Mucosa of rectum (tissue), 2 donors: ENCODE data around the gene IGSF21.

Experiments
- H3K27ac ChIP-seq, 2 donors: one replicate each; pipeline ENCODE4 v1.7.0; 2013; ENCODE audit warnings: inconsistent platforms in 2 of 2, low read depth in 2 of 2, low read length in 2 of 2
- H3K27me3 ChIP-seq, 2 donors: one replicate each; pipeline ENCODE4 v1.7.0; 2013; ENCODE audit warnings: low read length in 2 of 2; ENCODE audit not compliant: control insufficient read depth in 2 of 2, insufficient read depth in 2 of 2
- H3K36me3 ChIP-seq, 2 donors: one replicate each; pipeline ENCODE4 v1.7.0; 2013; ENCODE audit warnings: low read length in 2 of 2; ENCODE audit not compliant: control insufficient read depth in 2 of 2, insufficient read depth in 2 of 2
- H3K4me1 ChIP-seq, 2 donors: one replicate each; pipeline ENCODE4 v1.7.0; 2013; ENCODE audit warnings: low read length in 2 of 2, mild to moderate bottlenecking in 1 of 2; ENCODE audit not compliant: control insufficient read depth in 2 of 2, insufficient read depth in 2 of 2
- H3K4me3 ChIP-seq, 2 donors: one replicate each; pipeline ENCODE4 v1.7.0; 2013; ENCODE audit warnings: low read length in 2 of 2
- H3K9ac ChIP-seq, 2 donors: one replicate each; pipeline ENCODE4 v1.7.0; 2013; ENCODE audit warnings: low read length in 2 of 2, low read depth in 1 of 2, mild to moderate bottlenecking in 1 of 2
- H3K9me3 ChIP-seq, 2 donors: one replicate each; pipeline ENCODE4 v1.7.0; 2013; ENCODE audit warnings: low read length in 2 of 2; ENCODE audit not compliant: control insufficient read depth in 2 of 2
- donor health status: healthy.
- donor health status: Normal muscosa, but diverticular disease.

Gene IGSF21

GRCh38 chr1:18232052-18232451 lies 124.5 kb downstream of the IGSF21 start:
- H3K27me3 ChIP-seq: peaks cover 2 to 9% of the 10 kb centered on the region in 2 donors
- no peaks in the 10 kb centered on the region for H3K36me3 ChIP-seq
- no peak overlapping the region for H3K4me3 ChIP-seq
- no peak overlapping the region for H3K27ac ChIP-seq
- no peaks in the 10 kb centered on the region for H3K4me1 ChIP-seq
- H3K9me3 ChIP-seq: peaks cover 5 to 11% of the 10 kb centered on the region in 2 donors
- no peak overlapping the region for H3K9ac ChIP-seq

GRCh38 chr1:18233176-18233864 lies 125.7 kb downstream of the IGSF21 start:
- Histone ChIP-seq H3K9me3 (peaks cover 5 to 11% of the 10 kb centered on the region in 2 donors), H3K36me3 (no peaks in the 10 kb centered on the region), H3K27ac (no peak overlapping the region), H3K4me3 (no peak overlapping the region), H3K27me3 (peaks cover 0 to 5% of the 10 kb centered on the region in 2 donors), H3K4me1 (no peaks in the 10 kb centered on the region), H3K9ac (no peak overlapping the region)

GRCh38 chr1:18234790-18235242 lies 127.2 kb downstream of the IGSF21 start:
- H3K36me3 ChIP-seq: no peaks in the 10 kb centered on the region
- no peak overlapping the region for H3K4me3 ChIP-seq
- H3K9ac ChIP-seq: no peak overlapping the region
- H3K9me3 ChIP-seq: peaks cover 5 to 11% of the 10 kb centered on the region in 2 donors
- peaks cover 0 to 5% of the 10 kb centered on the region in 2 donors for H3K27me3 ChIP-seq
- H3K4me1 ChIP-seq: no peaks in the 10 kb centered on the region
- no peak overlapping the region for H3K27ac ChIP-seq

GRCh38 chr1:18237371-18237770 lies 129.8 kb downstream of the IGSF21 start:
- Histone ChIP-seq H3K4me1 (peaks cover 13 to 18% of the 10 kb centered on the region in 2 donors), H3K9ac (no peak overlapping the region), H3K27me3 (no peaks in the 10 kb centered on the region), H3K36me3 (no peaks in the 10 kb centered on the region), H3K4me3 (no peak overlapping the region), H3K9me3 (peaks cover 2 to 3% of the 10 kb centered on the region in 2 donors), H3K27ac (no peak overlapping the region)

- peaks cover 13 to 18% of the 10 kb centered on the region in 2 donors for H3K4me1 ChIP-seq
- no peak overlapping the region for H3K9ac ChIP-seq
- no peaks in the 10 kb centered on the region for H3K36me3 ChIP-seq
- no peak overlapping the region for H3K4me3 ChIP-seq
- H3K27ac ChIP-seq: no peak overlapping the region
- H3K27me3 ChIP-seq: no peaks in the 10 kb centered on the region
- H3K9me3 ChIP-seq: no peaks in the 10 kb centered on the region
These were observed 130.6 kb downstream of the IGSF21 start for GRCh38 chr1:18238190-18238589.

GRCh38 chr1:18239671-18240070 lies 132.1 kb downstream of the IGSF21 start:
- H3K27me3 ChIP-seq: no peaks in the 10 kb centered on the region
- H3K36me3 ChIP-seq: no peaks in the 10 kb centered on the region
- H3K9ac ChIP-seq: no peak overlapping the region
- H3K4me1 ChIP-seq: peaks cover 13 to 18% of the 10 kb centered on the region in 2 donors
- H3K9me3 ChIP-seq: no peaks in the 10 kb centered on the region
- H3K4me3 ChIP-seq: no peak overlapping the region
- no peak overlapping the region for H3K27ac ChIP-seq

GRCh38 chr1:18240906-18241305 lies 133.3 kb downstream of the IGSF21 start:
- Histone ChIP-seq H3K27ac (peak overlapping the region in 1 of 2 donors; percentile 76), H3K4me3 (no peak overlapping the region), H3K36me3 (no peaks in the 10 kb centered on the region), H3K4me1 (peaks cover 13 to 18% of the 10 kb centered on the region in 2 donors), H3K27me3 (no peaks in the 10 kb centered on the region), H3K9me3 (no peaks in the 10 kb centered on the region), H3K9ac (peak overlapping the region in 1 of 2 donors; percentile 30)

GRCh38 chr1:18241891-18242290 lies 134.3 kb downstream of the IGSF21 start:
- H3K4me3 ChIP-seq: no peak overlapping the region
- H3K4me1 ChIP-seq: peaks cover 13 to 18% of the 10 kb centered on the region in 2 donors
- no peak overlapping the region for H3K27ac ChIP-seq
- H3K36me3 ChIP-seq: no peaks in the 10 kb centered on the region
- H3K9me3 ChIP-seq: no peaks in the 10 kb centered on the region
- H3K27me3 ChIP-seq: no peaks in the 10 kb centered on the region
- no peak overlapping the region for H3K9ac ChIP-seq

- no peaks in the 10 kb centered on the region for H3K27me3 ChIP-seq
- H3K4me1 ChIP-seq: peaks cover 13 to 18% of the 10 kb centered on the region in 2 donors
- H3K27ac ChIP-seq: no peak overlapping the region
- no peak overlapping the region for H3K9ac ChIP-seq
- H3K36me3 ChIP-seq: no peaks in the 10 kb centered on the region
- no peak overlapping the region for H3K4me3 ChIP-seq
- no peaks in the 10 kb centered on the region for H3K9me3 ChIP-seq
These were observed 136.0 kb downstream of the IGSF21 start for GRCh38 chr1:18243503-18244175.

- Histone ChIP-seq H3K36me3 (no peaks in the 10 kb centered on the region), H3K9me3 (no peaks in the 10 kb centered on the region), H3K27me3 (no peaks in the 10 kb centered on the region), H3K4me1 (peaks cover 13 to 18% of the 10 kb centered on the region in 2 donors), H3K9ac (no peak overlapping the region), H3K4me3 (no peak overlapping the region), H3K27ac (no peak overlapping the region)
These were observed 137.2 kb downstream of the IGSF21 start for GRCh38 chr1:18244762-18245161.
